Right lobe of liver (tissue), 6 donors: ENCODE measurements around the gene SFT2D1. TPM values are rescaled to one million over a fixed set of nuclear protein-coding genes. Genes with fewer than 3 reads are reported as not detected.

ENCODE experiments used
- ATAC-seq, 4 donors: fragments of 200-7000 bp; cut with Tn5 transposase; one replicate each; pipeline ENCODE4 v1.9.1; 2020; ENCODE audit warnings: mild to moderate bottlenecking in 4 of 4, moderate library complexity in 4 of 4
- DNase-seq, 3 donors: peaks; one replicate each; pipeline ENCODE4 v3.0.0-alpha.2; 2020
- H3K27ac ChIP-seq, 3 donors: fragments of 200-600 bp; one replicate each; pipeline ENCODE4 v1.8.0; 2022
- H3K27me3 ChIP-seq, 2 donors: fragments of 200-600 bp; one replicate each; pipeline ENCODE4 v1.8.0; 2022
- H3K36me3 ChIP-seq, 4 donors: fragments of 200-600 bp; sonication (generic) in 1 of 4; one replicate each; pipeline versions ENCODE4 v1.5.1 to v1.8.0; 2017 to 2022; ENCODE audit warnings: control low read depth in 1 of 4
- H3K4me1 ChIP-seq, 4 donors: fragments of 200-600 bp; sonication (generic) in 1 of 4; one replicate each; pipeline versions ENCODE4 v1.5.1 to v1.8.0; 2017 to 2022; ENCODE audit warnings: control low read depth in 1 of 4
- H3K4me3 ChIP-seq, 3 donors: fragments of 200-600 bp; one replicate each; pipeline ENCODE4 v1.8.0; 2022
- H3K9me3 ChIP-seq, 4 donors: fragments of 200-600 bp; sonication (generic) in 1 of 4; one replicate each; pipeline versions ENCODE4 v1.5.1 to v1.8.0; 2017 to 2022; ENCODE audit warnings: control low read depth in 1 of 4
- POLR2A ChIP-seq: fragments of 450-650 bp; IDR thresholded peaks from one replicate; pipeline ENCODE4 v1.6.1; 2017; ENCODE audit warnings: antibody characterized with exemption, mild to moderate bottlenecking
- WGBS: methylation state at CpG from one replicate; pipeline ENCODE4 v1.1.6; 2018; ENCODE audit warnings: low coverage, low lambda C conversion rate; ENCODE audit not compliant: insufficient coverage; ENCODE audit errors: missing lambda C conversion rate; 5-methylcytosine and 5-hydroxymethylcytosine counted together
- intact Hi-C, 2 donors: fragments of 100-400 bp; cut with DNase I; formaldehyde crosslinking; loops; one replicate each; pipeline versions ENCODE4 v1.11.2 to v1.14.1; 2022
- total RNA-seq, 6 experiments: library from RNA; depleted of rRNA in 2 of 6; stranded (reverse); fragments of >200 nt in 2 of 6; fragmentation: NEBNext Ultra II Directional in 3 of 6; extraction: Animal tissue kit (Norgen Biotek cat#: 25700) in 3 of 6; gene quantifications; one replicate each; pipeline versions ENCODE4 v1.1.0 to v1.2.4, GENCODE V29; 2016 to 2023
- TF ChIP-seq, protein P1 (sequence below), 4 donors: fragments of 200-600 bp in 3 of 4; fragments of 450-650 bp in 1 of 4; IDR thresholded peaks; one replicate each; pipeline versions ENCODE4 v1.5.1 to v1.8.0; 2016 to 2022; ENCODE audit warnings: antibody characterized with exemption in 4 of 4, mild to moderate bottlenecking in 2 of 4
- donor health status: DM: no; HTN: yes; CAD: no.
- donor health status: DM: no; HTN: no; CAD: no.
- donor health status: DM: no; HTN: no; CAD: no.
- donor health status: DM: no; HTN: yes; CAD: no.
- donor health status: DM: no; HTN: yes; CAD: no.

The SFT2D1 gene
- total RNA-seq, 6 experiments from 2014 or later: 6.7 to 14.0 (median 12.8) TPM

DNA sequence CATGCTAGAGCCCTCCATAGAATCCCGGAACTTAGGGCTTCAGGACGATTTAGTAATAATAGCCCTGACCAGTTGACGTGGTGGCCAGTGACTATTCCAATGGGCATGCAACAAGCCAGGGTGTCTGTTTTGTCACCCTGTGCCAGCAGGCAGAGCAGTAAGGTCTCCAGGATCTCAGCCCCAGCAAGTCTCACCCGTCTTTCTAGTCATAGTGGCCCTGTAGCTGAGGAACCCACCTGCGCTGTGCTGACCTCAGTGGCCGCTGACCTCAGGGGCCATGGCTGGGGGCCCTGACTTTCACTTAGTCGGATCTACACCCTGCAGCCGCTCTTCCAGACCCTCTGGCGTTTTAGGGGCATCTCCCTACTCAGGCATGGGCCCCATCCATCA lies 71.0 kb downstream of the SFT2D1 start:
- no peaks in the 10 kb centered on the region for H3K9me3 ChIP-seq
- no peak for TF ChIP-seq POLR2A
- TF ChIP-seq, protein P1, sequence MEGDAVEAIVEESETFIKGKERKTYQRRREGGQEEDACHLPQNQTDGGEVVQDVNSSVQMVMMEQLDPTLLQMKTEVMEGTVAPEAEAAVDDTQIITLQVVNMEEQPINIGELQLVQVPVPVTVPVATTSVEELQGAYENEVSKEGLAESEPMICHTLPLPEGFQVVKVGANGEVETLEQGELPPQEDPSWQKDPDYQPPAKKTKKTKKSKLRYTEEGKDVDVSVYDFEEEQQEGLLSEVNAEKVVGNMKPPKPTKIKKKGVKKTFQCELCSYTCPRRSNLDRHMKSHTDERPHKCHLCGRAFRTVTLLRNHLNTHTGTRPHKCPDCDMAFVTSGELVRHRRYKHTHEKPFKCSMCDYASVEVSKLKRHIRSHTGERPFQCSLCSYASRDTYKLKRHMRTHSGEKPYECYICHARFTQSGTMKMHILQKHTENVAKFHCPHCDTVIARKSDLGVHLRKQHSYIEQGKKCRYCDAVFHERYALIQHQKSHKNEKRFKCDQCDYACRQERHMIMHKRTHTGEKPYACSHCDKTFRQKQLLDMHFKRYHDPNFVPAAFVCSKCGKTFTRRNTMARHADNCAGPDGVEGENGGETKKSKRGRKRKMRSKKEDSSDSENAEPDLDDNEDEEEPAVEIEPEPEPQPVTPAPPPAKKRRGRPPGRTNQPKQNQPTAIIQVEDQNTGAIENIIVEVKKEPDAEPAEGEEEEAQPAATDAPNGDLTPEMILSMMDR (IDR thresholded peaks at IDR 0.05): no peak
- no peak overlapping the region for H3K4me3 ChIP-seq
- intact Hi-C loops: loop anchor here in 1 of 2 donors (5.0 kb wide), 1 partner anchor 136 kb away; no protein-coding TSS in a partner anchor
- H3K36me3 ChIP-seq: no peaks in the 10 kb centered on the region
- WGBS: 77% methylated on average over 5 of the region's 9 CpGs
- H3K27me3 ChIP-seq: no peaks in the 10 kb centered on the region
- no peak overlapping the region for H3K27ac ChIP-seq
- H3K4me1 ChIP-seq: no peaks in the 10 kb centered on the region
- DNase-seq: no peak
- no peak for ATAC-seq

DNA sequence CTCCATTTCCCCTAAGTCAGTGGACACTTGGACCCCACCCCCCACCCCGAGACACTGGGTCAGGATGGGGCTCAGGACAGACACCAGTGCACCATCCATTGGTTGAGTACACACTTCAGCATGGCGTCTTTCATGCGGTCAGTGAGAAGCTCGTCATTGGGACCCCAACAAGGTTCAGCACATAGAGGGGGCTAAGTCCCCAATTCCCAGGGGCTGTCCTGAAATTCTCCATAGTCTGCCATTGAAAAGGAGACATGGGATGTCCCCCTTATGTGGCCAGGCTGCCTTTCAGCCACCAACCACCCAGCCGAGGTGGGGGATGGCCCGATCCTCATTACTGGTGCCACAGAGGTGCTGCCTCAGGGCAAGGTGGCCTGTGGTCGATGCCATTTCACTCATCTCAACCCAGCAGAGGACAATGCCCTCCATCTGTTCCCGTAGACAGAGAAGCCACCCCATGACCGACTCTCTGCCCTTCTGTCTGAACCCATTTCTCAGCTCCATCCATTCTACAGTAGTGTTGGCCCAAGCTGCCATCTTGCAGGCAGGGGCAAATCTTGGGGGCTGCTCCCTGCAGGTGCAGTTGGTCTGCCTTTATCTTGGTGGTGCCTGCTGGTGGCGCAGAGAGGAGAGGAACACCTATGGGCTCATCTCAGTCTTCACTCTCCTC lies 71.5 kb downstream of the SFT2D1 start:
- intact Hi-C loops: loop anchor here in 1 of 2 donors (5.0 kb wide), 1 partner anchor 136 kb away; no protein-coding TSS in a partner anchor
- Histone ChIP-seq H3K4me3 (no peak overlapping the region), H3K27ac (no peak overlapping the region), H3K4me1 (no peaks in the 10 kb centered on the region), H3K36me3 (no peaks in the 10 kb centered on the region), H3K9me3 (no peaks in the 10 kb centered on the region), H3K27me3 (no peaks in the 10 kb centered on the region)
- DNase-seq (no peak), ATAC-seq (no peak)
- no peak for TF ChIP-seq POLR2A
- TF ChIP-seq, protein P1 (IDR thresholded peaks at IDR 0.05): no peak
- no CpG with 5 or more reads among the region's 10 CpGs for WGBS

Other genes starting within 250 kb of the SFT2D1 start
- gene TBXT, start 174.7 kb downstream of the SFT2D1 start, total RNA-seq: not detected
- 1 to 10 TPM in 4 of 6 experiments, under 1 TPM in 2; 0.39 to 3.6 (median 1.6) TPM for gene PRR18, start 34.2 kb downstream of the SFT2D1 start, total RNA-seq
- 100 to 1,000 TPM; 102 to 298 (median 180) TPM for gene MPC1, start 40.4 kb upstream of the SFT2D1 start, total RNA-seq
- 1 to 10 TPM in 2 of 6 experiments, under 1 TPM in 4; 0.19 to 1.4 (median 0.65) TPM for gene RAMACL, start 244.1 kb upstream of the SFT2D1 start, total RNA-seq